MM.1S (cell line): ENCODE measurements around the gene SSTR4.

Source experiments
- DNase-seq: peaks from one replicate; pipeline ENCODE4 v3.0.0-alpha.2; 2015
- H2AFZ ChIP-seq: fragments of 300-600 bp; sonication (generic); 2 replicates; pipeline ENCODE4 v1.6.0; 2016; ENCODE audit warnings: antibody characterized with exemption, low read length
- H3F3A ChIP-seq: fragments of 300-600 bp; sonication (generic); 2 replicates; pipeline ENCODE4 v1.6.1; 2016; ENCODE audit warnings: mild to moderate bottlenecking, antibody characterized with exemption, low read length, moderate library complexity, mixed read lengths; ENCODE audit not compliant: insufficient read depth
- H3K27ac ChIP-seq: fragments of 300-600 bp; sonication (generic); 2 replicates; pipeline ENCODE4 v1.5.1; 2016; ENCODE audit warnings: mild to moderate bottlenecking, low read length
- H3K27me3 ChIP-seq: fragments of 300-600 bp; sonication (generic); replicated peaks from 2 replicates; pipeline ENCODE4 v1.6.0; 2016; ENCODE audit warnings: low read length; ENCODE audit not compliant: insufficient read depth
- H3K36me3 ChIP-seq: fragments of 300-600 bp; sonication (generic); replicated peaks from 2 replicates; pipeline ENCODE4 v1.6.1; 2016; ENCODE audit warnings: mild to moderate bottlenecking, low read length, mixed read lengths; ENCODE audit not compliant: insufficient read depth
- H3K4me1 ChIP-seq: fragments of 300-600 bp; sonication (generic); 2 replicates; pipeline ENCODE4 v1.6.1; 2016; ENCODE audit warnings: low read length, mixed read lengths
- H3K4me2 ChIP-seq: fragments of 300-600 bp; sonication (generic); 2 replicates; pipeline ENCODE4 v1.6.0; 2016; ENCODE audit warnings: low read depth, low read length
- H3K4me3 ChIP-seq: fragments of 300-600 bp; sonication (generic); 2 replicates; pipeline ENCODE4 v1.5.1; 2016; ENCODE audit warnings: low read length, mixed read lengths
- H3K79me2 ChIP-seq: fragments of 300-600 bp; sonication (generic); 2 replicates; pipeline ENCODE4 v1.6.1; 2016; ENCODE audit warnings: mixed run types, low read length, mixed read lengths
- H3K9ac ChIP-seq: fragments of 300-600 bp; sonication (generic); 2 replicates; pipeline ENCODE4 v1.6.1; 2016; ENCODE audit warnings: low read length, mixed read lengths
- H3K9me2 ChIP-seq: fragments of 300-600 bp; sonication (generic); replicated peaks from 2 replicates; pipeline ENCODE4 v1.6.1; 2016; ENCODE audit warnings: mild to moderate bottlenecking, low read length, mixed read lengths; ENCODE audit not compliant: insufficient read depth
- H3K9me3 ChIP-seq: fragments of 300-600 bp; sonication (generic); replicated peaks from 2 replicates; pipeline ENCODE4 v1.6.1; 2016; ENCODE audit warnings: mild to moderate bottlenecking, low read length, mixed read lengths; ENCODE audit not compliant: insufficient read depth
- H4K20me1 ChIP-seq: fragments of 300-600 bp; sonication (generic); 2 replicates; pipeline ENCODE4 v1.6.1; 2016; ENCODE audit warnings: mild to moderate bottlenecking, low read length, moderate library complexity, mixed read lengths; ENCODE audit not compliant: insufficient read depth
- CTCF ChIP-seq: fragments of 300-600 bp; sonication (generic); IDR thresholded peaks from 2 replicates; pipeline ENCODE4 v1.5.1; 2016; ENCODE audit warnings: antibody characterized with exemption, low read length, mixed read lengths
- EZH2 ChIP-seq: fragments of 300-600 bp; sonication (generic); optimal IDR thresholded peaks from 2 replicates; pipeline ENCODE3; 2017; ENCODE audit warnings: low read depth, mild to moderate bottlenecking, antibody characterized with exemption, low read length, mixed read lengths
- EZH2phosphoT487 ChIP-seq: fragments of 300-600 bp; sonication (generic); IDR thresholded peaks from 2 replicates; pipeline ENCODE4 v1.6.1; 2018; ENCODE audit warnings: antibody characterized with exemption, low read length

The SSTR4 gene

GRCh38 chr20:23008667-23009066 lies 26.4 kb upstream of the SSTR4 start:
- Histone ChIP-seq H2AFZ (no peak overlapping the region), H3K79me2 (no peaks in the 10 kb centered on the region), H4K20me1 (no peaks in the 10 kb centered on the region), H3K36me3 (no peaks in the 10 kb centered on the region), H3K4me2 (no peak overlapping the region), H3K9me3 (no peaks in the 10 kb centered on the region), H3F3A (no peaks in the 10 kb centered on the region), H3K27ac (no peak overlapping the region), H3K27me3 (no peaks in the 10 kb centered on the region), H3K4me3 (no peak overlapping the region), H3K9ac (no peak overlapping the region), H3K4me1 (no peaks in the 10 kb centered on the region), H3K9me2 (no peaks in the 10 kb centered on the region)
- TF ChIP-seq EZH2phosphoT487 (no peak), EZH2 (no peak), CTCF (no peak)
- no peak for DNase-seq

- no peaks in the 10 kb centered on the region for H3F3A ChIP-seq
- H4K20me1 ChIP-seq = no peaks in the 10 kb centered on the region
- H3K9me3 ChIP-seq = no peaks in the 10 kb centered on the region
- DNase-seq = no peak
- H2AFZ ChIP-seq = no peak overlapping the region
- no peak overlapping the region for H3K4me2 ChIP-seq
- H3K9ac ChIP-seq = no peak overlapping the region
- no peaks in the 10 kb centered on the region for H3K79me2 ChIP-seq
- TF ChIP-seq CTCF (no peak), EZH2phosphoT487 (no peak), EZH2 (no peak)
- no peaks in the 10 kb centered on the region for H3K27me3 ChIP-seq
- H3K4me1 ChIP-seq = no peaks in the 10 kb centered on the region
- no peak overlapping the region for H3K4me3 ChIP-seq
- no peak overlapping the region for H3K27ac ChIP-seq
- H3K36me3 ChIP-seq = no peaks in the 10 kb centered on the region
- H3K9me2 ChIP-seq = no peaks in the 10 kb centered on the region
Observed at GRCh38 chr20:23009636-23010035, 25.5 kb upstream of the SSTR4 start.

- no peaks in the 10 kb centered on the region for H3K27me3 ChIP-seq
- H2AFZ ChIP-seq = no peak overlapping the region
Observed at GRCh38 chr20:23010096-23010495, 25.0 kb upstream of the SSTR4 start.

More at GRCh38 chr20:23010096-23010495, 25.0 kb upstream of the SSTR4 start:
- Histone ChIP-seq H4K20me1 (no peaks in the 10 kb centered on the region), H3K9ac (no peak overlapping the region), H3K27ac (no peak overlapping the region), H3K9me3 (no peaks in the 10 kb centered on the region), H3K4me1 (no peaks in the 10 kb centered on the region), H3K79me2 (no peaks in the 10 kb centered on the region), H3K4me2 (no peak overlapping the region), H3K9me2 (no peaks in the 10 kb centered on the region), H3K36me3 (no peaks in the 10 kb centered on the region), H3K4me3 (no peak overlapping the region), H3F3A (no peaks in the 10 kb centered on the region)
- no peak for TF ChIP-seq CTCF
- TF ChIP-seq EZH2phosphoT487 = no peak
- TF ChIP-seq EZH2 = no peak
- DNase-seq = no peak
